Fibroblast of skin of abdomen (primary cell): Measurements from ENCODE around the gene SMIM23.

Source experiments
- DNase-seq: peaks from one replicate; pipeline ENCODE4 v3.0.0-alpha.2; 2013

Gene SMIM23

DNA sequence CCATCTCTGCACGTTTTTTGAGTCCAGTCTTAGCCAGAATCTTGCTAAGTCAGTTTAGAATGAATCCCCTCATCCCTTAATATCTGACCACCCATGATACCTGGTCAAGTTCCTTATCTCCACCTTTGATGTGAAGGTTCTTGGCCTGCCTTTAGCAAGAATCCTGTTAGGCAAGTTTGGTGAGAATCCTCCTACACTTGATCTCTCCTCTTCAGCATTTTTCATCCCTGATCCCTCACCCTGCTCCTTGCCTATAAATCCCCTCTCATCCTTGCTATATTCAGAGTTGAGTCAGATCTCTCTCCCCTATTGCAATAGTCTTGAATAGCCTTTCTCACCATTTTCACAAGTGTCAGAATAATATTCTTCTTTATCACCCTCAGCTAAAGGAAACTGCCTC is 31.0 kb downstream of the SMIM23 start:
- DNase-seq, result no peak

GRCh38 chr5:171820561-171820960 is 34.9 kb downstream of the SMIM23 start:
- no peak for DNase-seq

GRCh38 chr5:171821286-171821685 is 35.7 kb downstream of the SMIM23 start:
- DNase-seq, result no peak

DNA sequence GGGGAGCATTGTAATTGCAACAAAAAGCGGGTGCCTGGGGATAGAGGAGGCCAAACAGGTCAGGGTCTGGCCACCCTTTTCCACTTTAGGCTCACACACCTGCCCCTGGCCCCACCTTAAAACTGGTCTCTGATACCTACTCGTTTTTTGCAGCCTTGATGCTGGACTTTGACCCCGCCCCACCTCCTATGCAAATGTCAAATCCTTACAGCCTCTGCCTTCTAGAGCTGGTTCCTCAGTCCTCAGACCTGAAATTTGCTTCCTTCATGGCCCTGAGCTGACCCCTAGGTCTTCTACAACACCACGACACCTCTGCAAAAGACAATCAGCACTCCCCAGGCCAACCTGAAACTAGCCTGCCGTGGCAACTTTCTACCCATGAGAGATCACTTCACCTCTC is 37.7 kb downstream of the SMIM23 start:
- DNase-seq, result no peak

DNA sequence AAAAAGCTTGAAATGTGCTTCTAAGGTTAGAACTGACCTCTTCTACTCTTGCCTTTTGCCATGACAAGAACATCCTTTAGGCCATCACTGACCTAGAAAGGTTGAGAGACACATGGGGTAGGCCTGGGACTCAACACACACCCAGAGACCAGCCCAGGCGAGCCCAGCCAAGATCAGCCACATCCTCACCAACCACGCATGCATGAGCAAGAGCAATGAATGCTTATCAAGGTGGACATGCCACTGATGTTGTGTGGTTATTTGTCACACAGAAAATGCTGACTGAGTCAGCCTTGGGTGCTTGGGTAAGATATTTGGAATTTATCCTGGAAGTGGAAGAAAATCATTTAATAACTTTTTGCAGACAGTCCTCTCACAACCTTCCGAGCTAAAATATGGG is 39.4 kb downstream of the SMIM23 start:
- no peak for DNase-seq

- DNase-seq, result no peak
Observed at GRCh38 chr5:171826132-171826531, 40.5 kb downstream of the SMIM23 start.

- DNase-seq, result no peak
Observed at GRCh38 chr5:171827162-171827561, 41.5 kb downstream of the SMIM23 start.

DNA sequence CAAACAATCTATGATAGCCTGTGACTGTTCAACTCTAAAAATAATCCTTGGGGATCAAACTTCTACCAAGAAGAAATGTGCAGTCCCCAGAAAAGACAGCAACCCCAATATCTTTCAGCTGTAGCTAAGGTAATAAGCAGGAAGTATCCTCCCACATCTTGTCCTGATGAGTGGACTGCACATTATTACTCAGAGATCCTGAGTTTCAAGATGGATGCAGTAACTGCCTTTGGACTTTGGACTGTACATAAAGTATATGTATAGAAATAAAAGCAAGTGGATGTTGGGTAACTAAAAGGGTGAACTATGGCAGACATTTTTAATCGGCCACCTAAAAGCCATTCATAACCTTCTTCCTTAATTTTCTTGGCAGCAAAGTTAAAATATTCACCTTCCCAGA is 45.1 kb downstream of the SMIM23 start:
- no peak for DNase-seq

DNA sequence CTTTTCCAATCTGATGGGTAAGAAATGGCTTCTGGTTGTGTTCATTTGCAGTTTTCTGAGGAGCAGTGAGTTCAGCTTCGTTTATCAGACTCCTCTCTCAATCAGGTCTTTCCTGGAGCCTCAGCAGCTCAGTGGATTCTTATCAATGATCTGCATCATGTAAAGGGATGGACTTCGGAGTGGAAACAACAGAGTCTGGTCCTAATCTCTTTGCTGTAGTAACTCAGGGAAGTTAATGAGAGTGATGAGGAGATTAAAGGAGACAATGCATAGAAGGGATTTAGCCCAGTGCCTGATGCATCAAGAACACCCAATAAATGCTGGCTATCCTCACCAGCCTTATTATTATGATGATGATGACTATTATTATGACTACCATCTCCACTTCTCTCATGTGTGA is 47.2 kb downstream of the SMIM23 start:
- DNase-seq, result no peak

GRCh38 chr5:171834461-171834860 is 48.8 kb downstream of the SMIM23 start:
- no peak for DNase-seq

DNA sequence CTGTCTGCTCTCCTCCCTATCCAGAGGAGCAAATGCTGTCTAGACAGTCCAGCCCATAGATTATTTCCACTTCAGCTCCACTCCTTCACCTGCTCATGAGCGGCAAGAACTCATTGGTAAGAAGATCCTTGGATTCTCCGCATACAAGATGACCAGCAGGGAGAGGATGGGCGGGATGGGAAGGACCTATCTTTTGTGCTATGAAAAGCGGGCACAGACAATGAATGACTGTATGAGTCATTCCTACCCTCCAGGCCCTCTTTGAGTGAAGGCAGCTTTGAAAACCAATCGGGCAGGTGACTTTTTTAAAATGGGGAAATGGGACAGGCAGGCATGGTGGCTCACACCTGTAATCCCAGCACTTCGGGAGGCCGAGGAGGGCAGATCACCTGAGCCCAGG is 49.4 kb downstream of the SMIM23 start:
- DNase-seq, result no peak

GRCh38 chr5:171837522-171837921 is 51.9 kb downstream of the SMIM23 start:
- DNase-seq, result no peak

- DNase-seq, result no peak
Observed at GRCh38 chr5:171838066-171838465, 52.4 kb downstream of the SMIM23 start.

GRCh38 chr5:171839112-171839511 is 53.5 kb downstream of the SMIM23 start:
- no peak for DNase-seq

DNA sequence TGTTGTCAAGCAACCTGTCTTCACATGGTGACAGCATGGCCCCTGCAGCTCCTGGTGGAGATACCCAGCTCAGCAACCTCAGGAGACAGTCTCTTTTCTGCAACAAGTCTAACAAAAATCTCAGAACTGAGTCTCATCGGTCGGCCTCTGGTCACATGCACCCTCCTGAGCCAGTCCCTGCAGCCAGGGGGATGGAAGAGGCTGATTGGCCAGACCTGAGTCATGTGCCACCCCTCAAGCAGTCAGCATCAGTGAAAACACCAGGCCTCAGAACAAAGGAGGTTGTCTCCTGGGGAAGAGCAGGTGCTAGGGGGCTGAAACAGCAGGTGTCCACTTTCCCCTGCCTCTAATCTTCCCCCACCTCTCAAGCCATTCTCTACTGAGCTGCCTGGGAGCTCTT is 54.4 kb downstream of the SMIM23 start:
- DNase-seq, result no peak
